AG09319 (cell line): ENCODE measurements around the gene TUBB3.

Source experiments
- DNase-seq: peaks from one replicate; pipeline ENCODE4 v3.0.0-alpha.2; 2010; ENCODE audit warnings: low read depth; ENCODE audit errors: extremely low read depth
- TF ChIP-seq, protein P1 (sequence below): IDR thresholded peaks from 2 replicates; pipeline ENCODE4 v1.5.1; 2011; ENCODE audit warnings: low read depth, mild to moderate bottlenecking, inconsistent platforms, low read length, moderate library complexity

Gene TUBB3

DNA sequence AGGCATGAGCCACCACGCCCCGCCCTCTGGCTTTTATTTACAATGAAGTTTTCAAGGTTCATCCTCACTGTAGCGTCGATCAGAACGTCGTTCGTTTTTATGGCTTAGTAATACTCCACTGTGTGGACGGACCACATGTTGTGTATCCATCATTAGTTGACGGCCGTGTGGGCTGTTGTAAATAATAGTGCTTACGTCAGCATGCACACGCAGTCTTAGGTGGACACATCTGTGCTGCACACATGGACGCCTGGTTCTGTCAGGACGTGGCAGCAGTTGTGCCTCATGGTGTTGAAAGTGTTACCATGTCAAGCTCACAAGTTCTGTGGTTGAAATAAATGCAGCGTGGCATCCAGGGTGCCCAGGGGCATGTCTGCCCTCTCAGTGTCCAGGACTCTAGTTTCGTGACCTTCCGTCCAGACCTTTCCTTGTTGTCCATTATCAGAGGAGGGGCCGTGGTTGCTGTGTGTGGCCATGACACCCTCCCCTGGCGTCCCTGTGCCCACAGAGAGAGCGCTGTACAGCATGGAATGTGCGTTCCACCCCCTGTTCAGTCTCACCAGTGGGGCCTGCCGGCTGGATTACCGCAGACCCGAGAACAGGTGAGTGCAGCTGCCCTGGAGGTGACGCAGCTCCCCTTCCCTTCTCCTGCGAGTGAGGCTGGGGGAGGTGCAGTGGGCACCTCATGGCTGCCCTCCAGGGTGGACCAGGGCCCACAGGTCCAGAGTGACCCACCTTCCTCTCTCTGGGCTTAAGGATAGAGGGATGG, 27.5 kb upstream of the TUBB3 start:
- TF ChIP-seq, protein P1, sequence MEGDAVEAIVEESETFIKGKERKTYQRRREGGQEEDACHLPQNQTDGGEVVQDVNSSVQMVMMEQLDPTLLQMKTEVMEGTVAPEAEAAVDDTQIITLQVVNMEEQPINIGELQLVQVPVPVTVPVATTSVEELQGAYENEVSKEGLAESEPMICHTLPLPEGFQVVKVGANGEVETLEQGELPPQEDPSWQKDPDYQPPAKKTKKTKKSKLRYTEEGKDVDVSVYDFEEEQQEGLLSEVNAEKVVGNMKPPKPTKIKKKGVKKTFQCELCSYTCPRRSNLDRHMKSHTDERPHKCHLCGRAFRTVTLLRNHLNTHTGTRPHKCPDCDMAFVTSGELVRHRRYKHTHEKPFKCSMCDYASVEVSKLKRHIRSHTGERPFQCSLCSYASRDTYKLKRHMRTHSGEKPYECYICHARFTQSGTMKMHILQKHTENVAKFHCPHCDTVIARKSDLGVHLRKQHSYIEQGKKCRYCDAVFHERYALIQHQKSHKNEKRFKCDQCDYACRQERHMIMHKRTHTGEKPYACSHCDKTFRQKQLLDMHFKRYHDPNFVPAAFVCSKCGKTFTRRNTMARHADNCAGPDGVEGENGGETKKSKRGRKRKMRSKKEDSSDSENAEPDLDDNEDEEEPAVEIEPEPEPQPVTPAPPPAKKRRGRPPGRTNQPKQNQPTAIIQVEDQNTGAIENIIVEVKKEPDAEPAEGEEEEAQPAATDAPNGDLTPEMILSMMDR: no peak
- no peak for DNase-seq

DNA sequence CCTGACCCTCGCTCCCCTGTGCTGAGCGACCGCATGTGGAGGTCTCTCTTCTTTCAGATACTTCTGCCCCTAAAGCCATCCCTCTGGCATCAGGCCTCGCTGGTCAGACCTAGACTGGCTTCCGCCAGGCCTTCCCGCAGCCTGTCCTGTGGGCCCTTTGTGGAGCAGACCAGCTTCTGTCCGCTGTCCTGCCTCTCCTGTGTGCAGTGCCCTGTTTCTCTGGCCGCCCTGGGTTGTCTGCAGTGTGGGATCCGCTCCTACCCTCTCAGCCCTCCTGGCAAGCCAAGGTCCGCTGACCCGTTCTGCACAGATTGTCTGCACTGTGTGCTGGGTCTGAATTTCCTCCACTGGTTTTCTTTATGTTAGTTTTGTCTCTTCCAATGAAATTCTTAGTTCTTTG, 25.9 kb upstream of the TUBB3 start:
- TF ChIP-seq, protein P1: no peak
- DNase-seq: no peak

DNA sequence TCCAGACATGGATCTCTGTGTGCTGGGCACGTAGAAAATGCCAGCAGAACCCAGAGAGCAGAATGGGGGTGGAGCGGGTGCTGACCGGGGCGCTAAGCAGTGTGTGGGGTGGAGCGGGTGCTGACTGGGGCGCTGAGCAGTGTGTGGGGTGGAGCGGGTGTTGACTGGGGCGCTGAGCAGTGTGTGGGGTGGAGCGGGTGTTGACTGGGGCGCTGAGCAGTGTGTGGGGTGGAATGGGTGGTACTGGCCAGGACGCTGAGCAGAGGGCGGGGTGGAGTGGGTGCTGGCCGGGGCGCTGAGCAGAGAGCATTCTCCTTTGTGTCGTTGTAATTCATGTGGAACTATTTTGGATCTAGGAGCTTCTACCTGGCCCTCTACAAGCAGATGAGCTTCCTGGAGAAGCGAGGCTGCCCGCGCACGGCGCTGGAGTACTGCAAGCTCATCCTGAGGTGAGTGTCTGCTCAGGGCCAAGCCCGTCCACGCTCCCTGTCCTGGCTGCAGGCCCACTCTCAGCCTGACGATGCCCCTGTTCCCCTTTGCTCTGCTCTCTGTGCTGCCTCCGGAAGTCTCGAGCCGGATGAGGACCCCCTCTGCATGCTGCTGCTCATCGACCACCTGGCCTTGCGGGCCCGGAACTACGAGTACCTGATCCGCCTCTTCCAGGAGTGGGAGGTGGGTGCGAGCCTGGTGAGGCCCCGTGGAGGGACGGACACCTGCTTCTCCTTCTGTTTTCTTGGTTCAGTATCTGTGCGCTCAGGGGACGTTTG, 24.8 kb upstream of the TUBB3 start:
- no peak for DNase-seq
- TF ChIP-seq, protein P1: no peak

DNA sequence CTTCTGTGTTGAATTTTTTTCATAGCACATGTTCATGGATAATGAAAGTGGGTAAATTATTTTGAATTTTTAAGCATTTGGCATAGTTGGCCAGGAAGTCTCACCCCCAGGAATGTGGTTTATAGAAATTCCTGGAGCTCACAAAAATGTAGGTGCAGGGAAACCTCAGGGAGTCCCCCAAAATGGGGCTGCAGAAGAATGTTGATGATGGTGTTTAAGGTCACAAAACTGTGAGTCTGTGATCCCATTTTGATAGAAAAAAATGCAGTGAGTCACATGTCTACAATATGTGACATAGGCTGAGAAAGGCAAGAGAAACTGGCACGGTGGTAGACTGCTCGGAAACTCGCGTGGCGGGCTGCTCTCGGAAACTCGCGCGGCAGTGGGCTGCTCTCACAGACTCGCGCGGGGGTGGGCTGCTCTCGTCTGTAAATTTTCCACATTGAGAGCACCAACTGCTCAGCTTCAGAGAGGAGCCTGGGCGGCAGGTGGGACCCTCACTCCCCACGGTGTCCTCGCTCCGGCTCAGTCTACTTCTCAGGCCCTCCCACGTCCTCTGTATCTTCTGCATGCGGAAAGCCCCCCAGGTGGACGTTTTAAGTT, 23.2 kb upstream of the TUBB3 start:
- TF ChIP-seq, protein P1: no peak
- DNase-seq: no peak

DNA sequence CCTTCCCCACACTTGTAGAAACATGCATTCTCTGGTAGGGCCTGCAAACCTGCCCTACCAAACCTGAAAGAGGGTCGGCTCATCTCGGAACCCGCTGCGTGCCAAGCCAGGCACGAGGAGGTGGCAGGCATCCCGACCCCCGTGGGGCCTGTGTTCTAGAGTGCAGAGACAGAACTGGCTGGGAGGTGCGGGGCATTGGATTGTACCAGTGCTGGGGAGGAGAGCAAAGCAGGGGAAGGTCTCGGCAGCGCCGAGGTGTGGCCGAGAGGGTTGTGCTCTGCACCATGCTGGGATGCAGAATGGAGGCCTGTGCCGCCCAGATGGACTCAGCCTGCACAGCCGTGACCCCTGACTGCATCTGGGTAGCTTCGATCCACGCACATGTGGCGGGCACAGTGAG, 22.3 kb upstream of the TUBB3 start:
- DNase-seq: no peak
- TF ChIP-seq, protein P1: no peak

DNA sequence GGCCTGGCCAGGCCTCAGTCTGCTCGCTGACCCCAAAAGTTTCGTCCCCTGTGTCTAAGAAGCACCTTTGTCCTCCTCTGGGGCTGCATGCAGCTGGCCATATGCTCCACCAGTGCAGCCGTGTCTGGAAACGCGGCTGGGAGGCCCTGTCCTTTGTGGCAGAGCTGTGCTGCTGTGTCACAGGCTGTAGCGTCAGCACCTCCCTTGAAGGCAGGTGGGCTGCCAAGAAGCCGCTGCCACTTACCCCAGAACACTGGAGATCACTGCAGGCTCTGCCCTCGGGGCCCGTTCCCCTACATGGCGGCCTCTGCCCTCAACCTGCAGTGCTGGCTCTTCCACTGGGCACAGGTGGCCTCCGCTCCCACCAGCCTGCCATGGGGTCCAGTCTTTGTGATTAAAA, 20.2 kb upstream of the TUBB3 start:
- TF ChIP-seq, protein P1: no peak
- DNase-seq: no peak
